Mucosa of rectum (tissue), 2 donors: ENCODE data around the gene KIF11.

ENCODE experiments used
- H3K27ac ChIP-seq, 2 donors: one replicate each; pipeline ENCODE4 v1.7.0; 2013; ENCODE audit warnings: inconsistent platforms in 2 of 2, low read depth in 2 of 2, low read length in 2 of 2
- H3K27me3 ChIP-seq, 2 donors: one replicate each; pipeline ENCODE4 v1.7.0; 2013; ENCODE audit warnings: low read length in 2 of 2; ENCODE audit not compliant: control insufficient read depth in 2 of 2, insufficient read depth in 2 of 2
- H3K36me3 ChIP-seq, 2 donors: one replicate each; pipeline ENCODE4 v1.7.0; 2013; ENCODE audit warnings: low read length in 2 of 2; ENCODE audit not compliant: control insufficient read depth in 2 of 2, insufficient read depth in 2 of 2
- H3K4me1 ChIP-seq, 2 donors: one replicate each; pipeline ENCODE4 v1.7.0; 2013; ENCODE audit warnings: low read length in 2 of 2, mild to moderate bottlenecking in 1 of 2; ENCODE audit not compliant: control insufficient read depth in 2 of 2, insufficient read depth in 2 of 2
- H3K4me3 ChIP-seq, 2 donors: one replicate each; pipeline ENCODE4 v1.7.0; 2013; ENCODE audit warnings: low read length in 2 of 2
- H3K9ac ChIP-seq, 2 donors: one replicate each; pipeline ENCODE4 v1.7.0; 2013; ENCODE audit warnings: low read length in 2 of 2, low read depth in 1 of 2, mild to moderate bottlenecking in 1 of 2
- H3K9me3 ChIP-seq, 2 donors: one replicate each; pipeline ENCODE4 v1.7.0; 2013; ENCODE audit warnings: low read length in 2 of 2; ENCODE audit not compliant: control insufficient read depth in 2 of 2
- donor health status: healthy.
- donor health status: Normal muscosa, but diverticular disease.

The KIF11 gene

DNA sequence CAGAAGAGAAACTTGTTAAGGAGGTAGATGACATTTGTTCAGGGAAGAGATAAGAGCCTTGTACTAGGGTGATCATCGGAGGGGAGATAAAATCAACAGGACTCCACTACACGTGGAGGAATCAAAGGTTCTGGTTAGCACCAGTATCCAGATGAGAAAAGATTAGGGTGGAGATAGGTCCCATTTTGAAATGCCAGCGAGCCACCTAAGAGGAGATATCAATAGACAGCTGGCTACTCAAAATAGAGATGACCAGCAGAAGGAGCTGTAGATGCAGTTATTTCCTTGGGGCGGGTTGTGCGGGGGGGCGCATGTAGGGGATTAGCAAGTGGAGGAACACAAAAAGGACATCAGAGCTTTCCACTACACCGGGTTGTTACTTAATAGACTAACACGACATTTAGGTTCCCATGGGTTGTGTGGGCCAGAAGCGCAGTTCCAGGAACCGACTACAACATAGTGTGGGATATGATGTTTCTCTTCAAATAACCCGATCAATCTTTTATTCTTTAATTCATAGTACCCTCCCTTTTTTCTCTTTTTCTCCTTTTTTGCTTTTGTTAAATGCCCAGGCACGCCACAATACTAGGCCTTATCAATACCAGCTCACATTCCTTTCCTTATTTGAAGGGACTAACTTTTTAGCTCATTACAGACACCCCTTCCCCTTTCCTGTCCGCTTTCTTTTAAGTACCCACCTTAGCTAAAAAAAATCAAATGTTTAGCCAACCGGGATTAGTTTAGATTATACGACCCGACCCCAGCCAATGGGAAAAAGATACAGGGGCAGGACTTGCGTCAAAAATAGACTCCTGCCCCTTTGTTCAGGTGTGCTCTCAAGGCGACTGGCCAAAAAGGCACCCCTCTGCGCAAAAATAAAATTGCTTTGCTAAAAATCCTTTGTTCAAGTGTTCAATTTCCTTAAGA lies 2.0 kb upstream of the KIF11 start:
- H3K27ac ChIP-seq: peak overlapping the region; percentile 89 to 95
- H3K9ac ChIP-seq: peak overlapping the region; percentile 68 to 82

DNA sequence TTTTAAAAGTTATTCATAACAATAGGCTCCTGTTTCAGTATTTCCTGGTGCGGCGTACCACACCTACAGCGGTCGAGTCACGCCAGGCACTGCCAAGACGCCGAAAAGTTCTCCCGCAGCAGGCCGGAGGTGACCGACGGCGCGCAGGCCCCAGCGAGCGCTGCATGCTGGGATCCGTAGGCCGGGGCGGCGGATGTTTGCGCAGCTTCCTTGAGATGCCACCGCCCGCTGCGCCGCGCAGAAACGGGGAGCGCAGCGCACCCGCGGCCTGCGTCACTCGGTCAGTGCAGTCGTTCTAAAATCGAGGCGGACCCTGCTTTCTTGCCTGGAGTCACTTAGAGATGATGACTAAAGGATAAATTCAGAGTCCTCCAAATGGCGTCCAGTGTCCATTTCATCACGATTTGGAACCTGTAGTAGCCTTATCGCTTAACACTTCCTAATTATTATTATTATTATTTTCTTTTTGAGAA lies 1.3 kb upstream of the KIF11 start:
- Histone ChIP-seq H3K9ac (peak overlapping the region; percentile 68 to 82), H3K4me1 (peaks cover 5 to 12% of the 10 kb centered on the region in 2 donors), H3K4me3 (peak overlapping the region; percentile 79 to 95), H3K36me3 (no peaks in the 10 kb centered on the region), H3K9me3 (no peaks in the 10 kb centered on the region), H3K27me3 (no peaks in the 10 kb centered on the region), H3K27ac (peak overlapping the region; percentile 89 to 95)

More for the DNA sequence above, 2.0 kb upstream of the KIF11 start:
- H3K27me3 ChIP-seq: no peaks in the 10 kb centered on the region
- H3K4me3 ChIP-seq: peak overlapping the region; percentile 79 to 95
- no peaks in the 10 kb centered on the region for H3K36me3 ChIP-seq
- no peaks in the 10 kb centered on the region for H3K9me3 ChIP-seq
- peaks cover 5 to 12% of the 10 kb centered on the region in 2 donors for H3K4me1 ChIP-seq

DNA sequence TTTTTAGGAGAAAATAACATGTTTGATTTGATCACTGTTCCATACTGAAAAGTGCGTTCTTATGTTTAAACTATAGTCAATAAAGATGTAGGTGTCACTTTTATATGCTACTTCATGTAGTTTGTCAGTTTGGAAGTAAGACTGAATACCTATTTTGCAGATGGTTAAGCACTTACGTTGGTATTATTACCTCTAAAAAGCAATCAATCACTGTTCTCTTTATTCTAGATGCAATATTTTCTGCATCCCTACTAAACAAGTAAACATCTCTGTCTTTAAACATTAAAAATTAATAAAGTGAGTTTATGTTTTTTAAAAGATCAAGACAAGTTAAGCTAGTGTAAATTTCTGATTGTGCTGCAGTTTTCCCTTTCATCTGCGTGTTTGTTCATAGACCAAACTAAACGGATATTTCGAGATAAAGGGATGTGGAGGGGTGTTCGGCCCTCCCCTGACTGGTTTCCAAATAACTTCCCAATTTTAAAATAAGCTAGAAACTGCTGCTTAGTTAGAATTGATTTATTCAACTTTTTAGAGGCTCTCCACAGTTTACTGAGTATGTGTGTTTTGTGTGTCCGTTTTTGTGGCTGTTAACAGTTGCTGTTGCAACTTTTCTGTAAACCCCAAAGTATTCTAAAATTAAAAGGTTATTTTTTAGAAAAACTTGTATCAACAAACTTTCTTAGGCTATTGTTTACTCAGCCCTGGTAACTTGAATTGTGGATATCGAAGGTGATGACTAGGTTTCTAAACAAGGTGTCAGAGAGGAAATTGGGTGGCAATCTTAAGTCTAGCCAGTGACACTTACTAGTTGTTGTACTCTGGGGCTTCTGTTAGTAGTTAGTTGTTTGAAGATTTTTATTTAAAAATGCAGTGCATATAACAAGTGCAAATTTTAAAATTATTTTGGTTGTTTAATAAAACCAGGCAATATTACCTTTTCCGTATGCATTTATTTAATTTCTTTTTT lies 974 bp downstream of the KIF11 start:
- Histone ChIP-seq H3K4me3 (peak overlapping the region; percentile 79 to 95), H3K9ac (peak overlapping the region in 1 of 2 donors; percentile 68), H3K27me3 (no peaks in the 10 kb centered on the region), H3K4me1 (peaks cover 5 to 12% of the 10 kb centered on the region in 2 donors), H3K27ac (peak overlapping the region in 1 of 2 donors; percentile 89), H3K9me3 (no peaks in the 10 kb centered on the region), H3K36me3 (no peaks in the 10 kb centered on the region)

DNA sequence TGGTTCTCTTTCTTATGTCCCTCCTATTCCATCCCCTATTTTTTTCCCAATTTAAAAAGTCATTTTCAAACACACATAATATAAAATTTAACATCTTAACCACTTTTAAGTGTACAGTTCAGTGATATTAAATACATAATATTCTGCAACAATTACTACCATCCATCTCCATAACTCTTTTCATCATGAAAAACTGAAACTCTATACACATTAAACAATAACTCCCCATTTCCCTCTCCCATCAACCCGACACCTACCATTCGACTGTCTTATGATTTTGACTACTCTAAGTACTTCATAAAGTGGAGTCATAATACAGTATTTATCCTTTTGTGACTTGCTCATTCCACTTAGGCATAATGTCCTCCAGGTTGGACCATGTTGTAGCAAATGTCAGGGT lies 2.6 kb downstream of the KIF11 start:
- Histone ChIP-seq H3K9me3 (no peaks in the 10 kb centered on the region), H3K27ac (no peak overlapping the region), H3K4me1 (peaks cover 5 to 12% of the 10 kb centered on the region in 2 donors), H3K9ac (no peak overlapping the region), H3K4me3 (no peak overlapping the region), H3K27me3 (no peaks in the 10 kb centered on the region), H3K36me3 (no peaks in the 10 kb centered on the region)

DNA sequence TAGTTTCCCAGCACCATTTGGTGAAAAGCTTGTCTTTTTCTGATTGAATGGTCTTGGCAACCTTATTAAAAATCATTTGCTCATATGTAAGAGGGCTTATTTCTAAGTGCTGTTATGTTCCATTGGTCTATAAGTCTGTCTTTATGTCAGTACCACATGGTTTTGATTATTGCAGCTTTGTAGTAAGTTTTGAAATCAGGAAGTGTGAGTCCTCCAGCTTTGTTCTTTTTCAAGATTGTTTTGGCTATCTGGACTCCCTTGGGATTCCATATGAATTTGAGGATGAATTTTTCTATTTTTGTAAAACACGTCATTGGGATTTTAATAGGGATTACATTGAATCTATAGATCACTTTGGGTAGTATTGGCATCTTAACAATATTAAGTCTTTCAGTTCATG lies 5.4 kb downstream of the KIF11 start:
- H3K9me3 ChIP-seq: no peaks in the 10 kb centered on the region
- H3K4me3 ChIP-seq: no peak overlapping the region
- H3K9ac ChIP-seq: no peak overlapping the region
- H3K27ac ChIP-seq: no peak overlapping the region
- H3K4me1 ChIP-seq: peaks cover 2 to 3% of the 10 kb centered on the region in 2 donors
- no peaks in the 10 kb centered on the region for H3K27me3 ChIP-seq
- H3K36me3 ChIP-seq: no peaks in the 10 kb centered on the region

DNA sequence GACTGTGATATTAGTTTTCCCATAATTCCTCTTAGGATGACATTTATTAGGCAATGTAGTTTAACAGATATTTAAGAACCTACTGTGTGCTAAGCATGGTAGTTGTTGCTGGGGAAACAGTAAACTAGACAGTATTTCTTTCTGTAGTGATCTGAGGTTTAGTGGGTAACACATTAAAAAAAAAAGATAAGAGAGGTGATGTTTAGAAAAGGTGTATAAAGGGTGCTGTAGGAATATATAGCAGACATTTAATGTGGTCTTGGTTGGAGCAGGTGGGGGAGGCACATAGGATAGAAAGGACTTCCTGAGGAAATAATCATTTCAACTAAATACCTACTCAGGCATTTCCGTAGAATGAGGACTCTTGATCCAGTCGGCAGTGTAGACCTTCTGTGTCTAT lies 11.9 kb downstream of the KIF11 start:
- Histone ChIP-seq H3K9me3 (no peaks in the 10 kb centered on the region), H3K4me3 (no peak overlapping the region), H3K9ac (no peak overlapping the region), H3K36me3 (no peaks in the 10 kb centered on the region), H3K4me1 (no peaks in the 10 kb centered on the region), H3K27me3 (no peaks in the 10 kb centered on the region), H3K27ac (no peak overlapping the region)

DNA sequence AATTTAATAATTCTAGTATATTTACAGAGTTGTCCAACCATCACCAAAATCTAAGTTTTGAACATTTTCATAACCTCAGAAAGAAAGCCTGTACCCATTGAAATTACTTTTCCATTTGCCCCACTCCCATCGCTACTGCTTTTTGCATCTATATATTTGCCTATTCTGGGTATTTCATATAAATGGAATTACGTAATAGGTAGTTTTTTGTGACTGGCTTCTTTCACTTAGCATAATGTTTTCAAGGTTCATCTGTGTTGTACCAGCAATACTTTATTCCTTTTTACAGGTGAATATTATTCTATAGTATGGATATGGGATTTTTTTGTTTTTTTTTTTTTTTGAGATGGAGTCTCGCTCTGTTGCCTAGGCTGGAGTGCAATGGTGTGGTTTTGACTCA lies 22.6 kb downstream of the KIF11 start:
- H3K36me3 ChIP-seq: peaks cover 0 to 2% of the 10 kb centered on the region in 2 donors
- H3K4me3 ChIP-seq: no peak overlapping the region

DNA sequence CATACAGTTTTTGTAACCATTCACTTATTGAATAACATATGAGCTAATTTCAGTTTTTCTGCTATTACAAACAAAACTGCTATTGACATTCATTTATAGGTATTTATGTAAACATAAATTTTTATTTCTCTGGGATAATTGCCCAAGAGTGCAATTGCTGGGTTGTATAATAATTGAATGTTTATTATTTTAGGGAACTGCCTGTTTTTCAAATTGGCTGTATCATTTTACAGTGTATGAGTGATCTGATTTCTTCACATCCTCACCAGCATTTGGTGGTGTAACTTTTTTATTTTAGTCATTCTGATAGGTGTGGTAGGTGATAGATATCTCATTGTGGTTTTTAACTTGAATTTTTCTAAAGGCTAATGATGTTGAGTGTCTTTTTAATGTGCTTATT lies 26.4 kb downstream of the KIF11 start:
- no peak overlapping the region for H3K9ac ChIP-seq
- H3K4me1 ChIP-seq: no peaks in the 10 kb centered on the region
- no peaks in the 10 kb centered on the region for H3K36me3 ChIP-seq
- H3K4me3 ChIP-seq: no peak overlapping the region
- H3K27me3 ChIP-seq: no peaks in the 10 kb centered on the region
- H3K9me3 ChIP-seq: no peaks in the 10 kb centered on the region
- no peak overlapping the region for H3K27ac ChIP-seq

More for the DNA sequence above, 22.6 kb downstream of the KIF11 start:
- no peak overlapping the region for H3K27ac ChIP-seq
- H3K27me3 ChIP-seq: no peaks in the 10 kb centered on the region
- no peaks in the 10 kb centered on the region for H3K4me1 ChIP-seq
- no peaks in the 10 kb centered on the region for H3K9me3 ChIP-seq
- no peak overlapping the region for H3K9ac ChIP-seq

DNA sequence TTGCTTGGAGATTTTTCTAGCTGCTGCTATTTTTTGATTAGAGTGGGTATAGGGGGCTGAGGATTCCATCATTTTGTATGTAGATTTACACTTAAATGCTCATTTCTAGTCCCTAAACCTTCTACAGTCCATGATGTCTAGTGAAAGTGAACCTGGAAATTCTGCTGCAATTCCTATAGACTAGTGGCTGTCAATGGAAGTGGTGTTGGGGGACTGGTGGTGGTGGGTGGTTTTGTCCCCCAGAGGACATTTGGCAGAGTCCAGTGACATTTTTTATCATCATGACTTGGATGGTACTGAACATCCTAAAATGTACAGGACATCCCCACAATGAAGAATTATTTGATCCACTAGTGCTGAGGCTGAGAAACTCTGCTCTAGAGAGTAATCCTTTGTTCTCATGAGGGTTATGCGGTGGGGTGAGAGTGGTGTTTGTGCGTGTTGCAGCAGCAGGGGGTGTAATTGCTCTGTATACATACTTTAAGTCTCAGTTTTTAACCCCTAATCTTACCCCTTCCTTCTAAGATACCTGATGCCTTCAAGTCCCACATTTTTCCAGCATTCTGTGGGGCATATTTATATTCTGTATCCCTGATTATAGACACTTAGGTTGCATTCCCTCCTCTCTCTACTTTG lies 35.0 kb downstream of the KIF11 start:
- Histone ChIP-seq H3K9me3 (no peaks in the 10 kb centered on the region), H3K36me3 (peaks cover 0 to 1% of the 10 kb centered on the region in 2 donors), H3K4me1 (no peaks in the 10 kb centered on the region), H3K27ac (no peak overlapping the region), H3K27me3 (no peaks in the 10 kb centered on the region), H3K4me3 (no peak overlapping the region), H3K9ac (no peak overlapping the region)
